Fibroblast of skin of back (primary cell): ENCODE results near the gene ZNF326.
"Not testable (repeated sequence)": the region's sequence is repeated elsewhere in the genome, so short reads cannot be mapped to it uniquely, and the experiment has no call there.

Experiments used
- DNase-seq: peaks from one replicate; pipeline ENCODE4 v3.0.0-alpha.2; 2013

ZNF326 gene

GRCh38 chr1:89966656-89967055 is 28.3 kb upstream of the ZNF326 start:
- DNase-seq: no peak

GRCh38 chr1:89971600-89971999 is 23.3 kb upstream of the ZNF326 start:
- DNase-seq: peak; percentile 33

GRCh38 chr1:89972024-89972423 is 22.9 kb upstream of the ZNF326 start:
- no peak for DNase-seq

GRCh38 chr1:89973471-89974127 is 21.3 kb upstream of the ZNF326 start:
- DNase-seq: no peak

- DNase-seq: no peak
Observed at GRCh38 chr1:89974256-89974655, 20.7 kb upstream of the ZNF326 start.

GRCh38 chr1:89974696-89975470 is 20.0 kb upstream of the ZNF326 start:
- DNase-seq: peak; percentile 34

GRCh38 chr1:89975540-89976125 is 19.3 kb upstream of the ZNF326 start:
- no peak for DNase-seq

GRCh38 chr1:89978755-89979154 is 16.2 kb upstream of the ZNF326 start:
- DNase-seq: peak; percentile 85

- DNase-seq: peak; percentile 40
Observed at GRCh38 chr1:89980605-89981004, 14.3 kb upstream of the ZNF326 start.

GRCh38 chr1:89982846-89983245 is 12.1 kb upstream of the ZNF326 start:
- not testable (repeated sequence) for DNase-seq

GRCh38 chr1:89984564-89985116 is 10.3 kb upstream of the ZNF326 start:
- not testable (repeated sequence) for DNase-seq

GRCh38 chr1:89986020-89986419 is 8.9 kb upstream of the ZNF326 start:
- DNase-seq: no peak

GRCh38 chr1:89987159-89987819 is 7.6 kb upstream of the ZNF326 start:
- peak; percentile 70 for DNase-seq

- DNase-seq: no peak
Observed at GRCh38 chr1:89989099-89989498, 5.8 kb upstream of the ZNF326 start.

- DNase-seq: no peak
Observed at GRCh38 chr1:89989799-89990198, 5.1 kb upstream of the ZNF326 start.

- no peak for DNase-seq
Observed at GRCh38 chr1:89990976-89991831, 3.7 kb upstream of the ZNF326 start.

- no peak for DNase-seq
Observed at GRCh38 chr1:89993541-89993940, 1.4 kb upstream of the ZNF326 start.

GRCh38 chr1:89994231-89994804 is 592 bp upstream of the ZNF326 start:
- no peak for DNase-seq

- peak; percentile 13 for DNase-seq
Observed at GRCh38 chr1:89995598-89996449, 914 bp downstream of the ZNF326 start.

GRCh38 chr1:89996450-89997110 is 1.7 kb downstream of the ZNF326 start:
- DNase-seq: no peak
